Measurements from ENCODE around the gene ZBTB8OS. TPM values are rescaled to one million over a fixed set of nuclear protein-coding genes. Genes with fewer than 3 reads are reported as not detected.
A peak's percentile ranks its signal among the peaks of the same experiment; 100 is the strongest.
"Not testable (repeated sequence)": the region's sequence is repeated elsewhere in the genome, so short reads cannot be mapped to it uniquely, and the experiment has no call there.

The ZBTB8OS gene
- total RNA-seq, result 29.9 TPM

- DNase-seq (ENCODE audit: low spot score), result peak; percentile 94
Measured at GRCh38 chr1:32650248-32650751, at the start of gene ZBTB8OS. Gene ZBTB8OS (minus strand): TSS chr1:32650550. CDS start chr1:32650529, 21 bp downstream.

- not testable (repeated sequence) for DNase-seq (ENCODE audit: low spot score)
Measured at GRCh38 chr1:32696996-32697395, 46.6 kb upstream of the ZBTB8OS start.

- no peak for DNase-seq (ENCODE audit: low spot score)
Measured at GRCh38 chr1:32696041-32696440, 45.7 kb upstream of the ZBTB8OS start.

- DNase-seq (ENCODE audit: low spot score), result peak; percentile 75
Measured at GRCh38 chr1:32695098-32695904, 45.0 kb upstream of the ZBTB8OS start.

- DNase-seq (ENCODE audit: low spot score), result no peak
Measured at GRCh38 chr1:32693455-32694174, 43.3 kb upstream of the ZBTB8OS start.

- DNase-seq (ENCODE audit: low spot score), result no peak
Measured at GRCh38 chr1:32686387-32686786, 36.0 kb upstream of the ZBTB8OS start.

- DNase-seq (ENCODE audit: low spot score), result no peak
Measured at GRCh38 chr1:32685498-32685897, 35.1 kb upstream of the ZBTB8OS start.

- DNase-seq (ENCODE audit: low spot score), result no peak
Measured at GRCh38 chr1:32684167-32684811, 33.9 kb upstream of the ZBTB8OS start.

- DNase-seq (ENCODE audit: low spot score), result no peak
Measured at GRCh38 chr1:32683397-32683796, 33.0 kb upstream of the ZBTB8OS start.

GRCh38 chr1:32681999-32682398 lies 31.6 kb upstream of the ZBTB8OS start:
- no peak for DNase-seq (ENCODE audit: low spot score)

GRCh38 chr1:32681509-32681908 lies 31.2 kb upstream of the ZBTB8OS start:
- no peak for DNase-seq (ENCODE audit: low spot score)

- no peak for DNase-seq (ENCODE audit: low spot score)
Measured at GRCh38 chr1:32680642-32681041, 30.3 kb upstream of the ZBTB8OS start.

- not testable (repeated sequence) for DNase-seq (ENCODE audit: low spot score)
Measured at GRCh38 chr1:32679993-32680392, 29.6 kb upstream of the ZBTB8OS start.

- no peak for DNase-seq (ENCODE audit: low spot score)
Measured at GRCh38 chr1:32676945-32677344, 26.6 kb upstream of the ZBTB8OS start.

GRCh38 chr1:32668716-32669115 lies 18.4 kb upstream of the ZBTB8OS start:
- not testable (repeated sequence) for DNase-seq (ENCODE audit: low spot score)

- DNase-seq (ENCODE audit: low spot score), result no peak
Measured at GRCh38 chr1:32666901-32667566, 16.7 kb upstream of the ZBTB8OS start.

- no peak for DNase-seq (ENCODE audit: low spot score)
Measured at GRCh38 chr1:32665915-32666314, 15.6 kb upstream of the ZBTB8OS start.

GRCh38 chr1:32659581-32659980 lies 9.2 kb upstream of the ZBTB8OS start:
- DNase-seq (ENCODE audit: low spot score), result no peak

GRCh38 chr1:32652244-32652962 lies 2.1 kb upstream of the ZBTB8OS start:
- no peak for DNase-seq (ENCODE audit: low spot score)

GRCh38 chr1:32651461-32652073 lies 1.2 kb upstream of the ZBTB8OS start:
- DNase-seq (ENCODE audit: low spot score), result no peak

Data from mucosa of gallbladder (tissue), 1 donor.